GM08714 (cell line): ENCODE measurements around the gene ARHGEF9.
A peak's percentile ranks its signal among the peaks of the same experiment; 100 is the strongest.

Source experiments
- H3K4me3 ChIP-seq: fragments of 200-500 bp; sonication (Bioruptor generic); 2 replicates; pipeline ENCODE4 v1.5.1; 2014; ENCODE audit warnings: mild to moderate bottlenecking, low read length, inconsistent platforms
- ZNF274 ChIP-seq: IDR thresholded peaks from 2 replicates; pipeline ENCODE4 v1.6.1; 2012; ENCODE audit warnings: mild to moderate bottlenecking, low read depth, low read length

ARHGEF9 gene

GRCh38 chrX:63755892-63756291 lies 29.1 kb downstream of the ARHGEF9 start:
- H3K4me3 ChIP-seq = peak overlapping the region; percentile 73; the same call in 1 of the 2 replicates
- TF ChIP-seq ZNF274 = no peak

- H3K4me3 ChIP-seq = peak overlapping the region; percentile 95; the same call in 1 of the 2 replicates
- no peak for TF ChIP-seq ZNF274
These were observed 30.0 kb downstream of the ARHGEF9 start for GRCh38 chrX:63754860-63755579.

GRCh38 chrX:63754136-63754859 lies 30.7 kb downstream of the ARHGEF9 start:
- TF ChIP-seq ZNF274 = no peak
- H3K4me3 ChIP-seq = peak overlapping the region; percentile 95

- H3K4me3 ChIP-seq = no peak overlapping the region
- TF ChIP-seq ZNF274 = no peak
These were observed 33.5 kb downstream of the ARHGEF9 start for GRCh38 chrX:63751481-63751880.

GRCh38 chrX:63750811-63751210 lies 34.2 kb downstream of the ARHGEF9 start:
- TF ChIP-seq ZNF274 = no peak
- no peak overlapping the region for H3K4me3 ChIP-seq

GRCh38 chrX:63747331-63747730 lies 37.7 kb downstream of the ARHGEF9 start:
- TF ChIP-seq ZNF274 = no peak
- no peak overlapping the region for H3K4me3 ChIP-seq

GRCh38 chrX:63746715-63747114 lies 38.3 kb downstream of the ARHGEF9 start:
- H3K4me3 ChIP-seq = no peak overlapping the region
- TF ChIP-seq ZNF274 = no peak

- H3K4me3 ChIP-seq = no peak overlapping the region
- TF ChIP-seq ZNF274 = no peak
These were observed 38.7 kb downstream of the ARHGEF9 start for GRCh38 chrX:63746278-63746677.

GRCh38 chrX:63744850-63745394 lies 40.1 kb downstream of the ARHGEF9 start:
- no peak overlapping the region for H3K4me3 ChIP-seq
- no peak for TF ChIP-seq ZNF274

GRCh38 chrX:63743596-63743995 lies 41.4 kb downstream of the ARHGEF9 start:
- no peak for TF ChIP-seq ZNF274
- no peak overlapping the region for H3K4me3 ChIP-seq

- TF ChIP-seq ZNF274 = no peak
- H3K4me3 ChIP-seq = no peak overlapping the region
These were observed 44.6 kb downstream of the ARHGEF9 start for GRCh38 chrX:63740382-63740781.

- TF ChIP-seq ZNF274 = no peak
- H3K4me3 ChIP-seq = no peak overlapping the region
These were observed 45.1 kb downstream of the ARHGEF9 start for GRCh38 chrX:63739885-63740284.

- no peak overlapping the region for H3K4me3 ChIP-seq
- no peak for TF ChIP-seq ZNF274
These were observed 46.3 kb downstream of the ARHGEF9 start for GRCh38 chrX:63738696-63739095.

- H3K4me3 ChIP-seq = no peak overlapping the region
- no peak for TF ChIP-seq ZNF274
These were observed 47.7 kb downstream of the ARHGEF9 start for GRCh38 chrX:63737131-63737921.
